ENCODE data around the gene PRODH2.
A peak's percentile ranks its signal among the peaks of the same experiment; 100 is the strongest.

PRODH2 gene

DNA sequence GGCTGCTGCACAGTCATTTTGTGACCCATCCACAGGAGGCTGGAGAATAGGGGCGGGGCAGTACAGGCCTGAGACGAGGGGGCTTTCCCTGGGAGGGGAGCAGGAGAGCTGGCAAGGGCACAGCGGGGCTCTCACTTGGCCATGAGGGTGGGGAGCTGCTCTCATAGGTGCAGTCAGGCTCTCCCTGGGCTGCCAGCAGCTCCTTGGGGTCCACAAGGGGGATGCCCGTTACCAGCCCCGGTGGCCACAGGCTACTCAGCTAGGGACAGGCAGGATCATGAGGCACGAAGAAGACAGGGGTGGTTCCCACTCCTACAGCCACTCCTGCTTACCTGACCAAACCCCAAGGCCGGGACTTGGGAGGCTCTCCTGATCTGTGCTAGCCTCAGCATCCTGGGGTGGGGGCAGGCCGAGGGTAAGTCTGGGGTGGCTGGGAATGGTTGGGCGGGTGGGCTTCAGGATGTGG lies 20.8 kb downstream of the PRODH2 start:
- Histone ChIP-seq H3K27me3 (ENCODE audit: control insufficient read depth, insufficient read depth, low read length) (peaks cover 13% of the 10 kb centered on the region), H3K9me3 (ENCODE audit: control insufficient read depth, insufficient read depth, low read length) (no peaks in the 10 kb centered on the region), H3K36me3 (ENCODE audit: control insufficient read depth, insufficient read depth, low read length) (no peaks in the 10 kb centered on the region), H3K9ac (ENCODE audit: low read depth, low read length) (no peak overlapping the region), H3K4me1 (ENCODE audit: control insufficient read depth, insufficient read depth, low read length) (no peaks in the 10 kb centered on the region), H3K4me3 (ENCODE audit: low read depth, low read length) (no peak overlapping the region)

DNA sequence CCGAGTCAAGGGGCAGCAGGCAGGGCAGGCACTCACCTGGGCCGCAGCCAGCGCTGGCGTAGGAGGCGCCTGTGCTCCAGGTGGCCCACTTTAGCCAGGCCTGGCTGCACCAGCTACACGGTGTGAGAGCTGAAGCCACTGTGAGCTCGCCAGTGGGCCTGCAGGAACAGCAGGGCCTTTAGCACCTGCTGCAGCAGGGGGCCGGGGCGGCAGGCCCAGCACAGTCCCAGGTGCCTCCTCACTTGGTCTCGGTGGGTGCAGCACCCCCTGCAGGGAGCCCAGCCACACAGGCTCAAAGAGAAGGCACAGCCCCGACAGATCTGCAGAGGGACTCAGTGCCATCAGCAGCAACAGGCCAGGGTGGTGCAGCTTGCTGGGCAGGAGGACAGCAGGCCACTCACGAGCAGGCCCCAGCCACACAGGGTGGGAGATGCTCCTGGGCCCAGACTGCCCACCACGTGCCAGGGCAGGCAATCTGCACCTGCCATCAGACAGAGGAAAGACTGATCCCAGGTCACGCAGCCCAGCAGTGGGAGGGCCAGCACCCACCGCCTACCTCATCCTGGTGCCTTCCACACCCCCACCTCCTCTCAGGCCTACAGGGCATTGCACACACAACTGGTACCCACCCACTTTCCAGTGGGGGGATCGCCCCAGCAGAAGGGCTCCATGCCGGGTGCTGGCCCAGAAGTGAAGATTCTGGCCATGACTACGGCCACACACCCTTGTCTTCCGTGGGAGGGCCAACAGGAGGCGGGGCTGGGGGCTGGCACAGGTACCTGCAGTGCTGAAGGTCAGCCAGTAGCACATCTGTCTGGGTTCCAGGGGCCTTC lies 21.4 kb downstream of the PRODH2 start:
- Histone ChIP-seq H3K27me3 (ENCODE audit: control insufficient read depth, insufficient read depth, low read length) (peaks cover 6% of the 10 kb centered on the region), H3K9me3 (ENCODE audit: control insufficient read depth, insufficient read depth, low read length) (no peaks in the 10 kb centered on the region), H3K4me1 (ENCODE audit: control insufficient read depth, insufficient read depth, low read length) (no peaks in the 10 kb centered on the region), H3K9ac (ENCODE audit: low read depth, low read length) (no peak overlapping the region), H3K36me3 (ENCODE audit: control insufficient read depth, insufficient read depth, low read length) (no peaks in the 10 kb centered on the region), H3K4me3 (ENCODE audit: low read depth, low read length) (no peak overlapping the region)

DNA sequence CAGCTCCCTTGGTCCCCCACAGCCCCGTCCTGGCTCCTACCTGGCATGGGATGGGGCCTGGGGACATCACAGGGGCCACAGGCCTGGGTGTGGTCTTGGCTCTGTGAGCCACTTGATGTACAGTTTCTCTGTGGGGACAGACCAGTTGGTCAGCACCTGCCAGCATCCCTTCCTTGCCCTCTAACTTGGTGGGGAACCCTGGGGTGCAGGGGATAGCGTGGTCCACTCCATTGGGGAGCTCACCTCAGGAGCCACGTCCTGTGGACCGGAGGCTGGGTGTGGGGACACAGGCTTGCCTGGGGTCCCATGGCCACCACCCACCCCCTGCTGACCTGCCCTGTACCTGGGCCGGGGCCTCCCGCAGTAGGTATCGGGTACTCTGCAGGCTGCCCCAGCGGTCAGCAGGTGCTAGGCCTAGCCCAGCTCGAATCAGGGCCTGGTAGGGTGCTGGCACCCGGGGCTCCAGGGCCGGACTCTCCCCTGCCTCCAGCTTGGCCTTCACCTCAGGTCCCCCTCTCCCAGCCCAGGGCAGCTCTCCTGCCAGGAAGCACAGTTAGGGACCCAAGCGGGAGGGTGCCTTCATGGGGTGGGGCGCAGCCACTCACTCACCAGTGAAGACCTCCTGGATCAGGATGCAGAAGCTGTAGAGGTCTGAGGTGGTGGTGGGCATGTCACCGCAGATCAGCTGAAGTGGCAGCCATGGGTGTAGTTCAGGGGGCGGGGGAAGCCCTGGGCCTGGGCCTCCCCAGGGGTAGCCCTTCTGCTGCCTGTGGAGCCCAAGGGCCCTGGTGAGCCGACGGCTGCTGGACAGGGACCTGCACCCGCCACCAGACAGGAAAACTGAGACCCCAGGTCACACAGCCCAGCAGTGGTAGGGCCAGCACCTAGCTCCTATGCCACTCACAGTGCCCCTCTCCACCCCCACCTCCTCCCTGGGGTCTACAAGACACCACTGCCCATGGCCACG lies 22.4 kb downstream of the PRODH2 start:
- H3K4me1 ChIP-seq (ENCODE audit: control insufficient read depth, insufficient read depth, low read length) = no peaks in the 10 kb centered on the region
- H3K9ac ChIP-seq (ENCODE audit: low read depth, low read length) = no peak overlapping the region
- H3K36me3 ChIP-seq (ENCODE audit: control insufficient read depth, insufficient read depth, low read length) = no peaks in the 10 kb centered on the region
- H3K27me3 ChIP-seq (ENCODE audit: control insufficient read depth, insufficient read depth, low read length) = no peaks in the 10 kb centered on the region
- H3K4me3 ChIP-seq (ENCODE audit: low read depth, low read length) = no peak overlapping the region
- no peaks in the 10 kb centered on the region for H3K9me3 ChIP-seq (ENCODE audit: control insufficient read depth, insufficient read depth, low read length)

DNA sequence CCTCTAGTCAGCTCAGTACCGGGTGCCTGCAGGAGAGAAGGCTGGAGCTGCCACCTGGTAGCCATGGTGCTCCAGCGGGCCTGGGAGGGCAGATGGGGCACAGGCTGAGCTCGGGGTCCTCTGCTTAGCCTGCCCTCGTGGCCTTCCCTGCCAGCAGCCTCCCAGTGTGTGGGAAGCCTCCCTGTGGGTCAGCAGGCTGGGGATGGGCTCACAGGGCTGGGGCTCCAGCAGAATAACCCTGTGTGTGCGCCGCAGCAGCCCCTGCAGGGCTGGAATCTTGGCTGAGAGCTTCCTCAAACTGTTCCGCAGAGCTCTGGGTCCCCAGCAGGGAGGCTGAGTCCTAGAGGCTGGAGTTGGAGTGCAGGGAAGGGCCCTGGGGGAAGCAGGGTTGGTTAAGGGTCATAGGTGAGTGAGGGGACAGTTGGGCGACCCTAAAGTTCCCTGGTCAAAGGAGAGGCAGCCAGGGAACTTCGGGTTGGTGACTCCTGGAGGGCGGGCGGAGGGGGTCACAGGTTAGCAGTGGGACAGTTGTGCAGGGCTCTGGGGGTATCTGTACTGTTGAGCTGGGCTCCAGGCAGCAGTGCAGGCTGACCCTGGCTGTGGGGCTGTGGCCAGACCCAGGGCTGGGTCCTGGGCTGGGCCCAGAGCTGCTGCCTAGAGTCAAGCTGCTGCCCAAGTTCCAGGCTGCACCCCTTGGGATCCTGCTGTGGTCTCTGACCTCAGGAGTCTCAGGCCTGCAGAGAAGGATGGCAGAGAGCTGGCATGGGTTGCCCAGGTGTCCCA lies 23.3 kb downstream of the PRODH2 start:
- Histone ChIP-seq H3K27me3 (ENCODE audit: control insufficient read depth, insufficient read depth, low read length) (no peaks in the 10 kb centered on the region), H3K4me1 (ENCODE audit: control insufficient read depth, insufficient read depth, low read length) (no peaks in the 10 kb centered on the region), H3K9me3 (ENCODE audit: control insufficient read depth, insufficient read depth, low read length) (no peaks in the 10 kb centered on the region), H3K4me3 (ENCODE audit: low read depth, low read length) (no peak overlapping the region), H3K36me3 (ENCODE audit: control insufficient read depth, insufficient read depth, low read length) (no peaks in the 10 kb centered on the region), H3K9ac (ENCODE audit: low read depth, low read length) (no peak overlapping the region)

DNA sequence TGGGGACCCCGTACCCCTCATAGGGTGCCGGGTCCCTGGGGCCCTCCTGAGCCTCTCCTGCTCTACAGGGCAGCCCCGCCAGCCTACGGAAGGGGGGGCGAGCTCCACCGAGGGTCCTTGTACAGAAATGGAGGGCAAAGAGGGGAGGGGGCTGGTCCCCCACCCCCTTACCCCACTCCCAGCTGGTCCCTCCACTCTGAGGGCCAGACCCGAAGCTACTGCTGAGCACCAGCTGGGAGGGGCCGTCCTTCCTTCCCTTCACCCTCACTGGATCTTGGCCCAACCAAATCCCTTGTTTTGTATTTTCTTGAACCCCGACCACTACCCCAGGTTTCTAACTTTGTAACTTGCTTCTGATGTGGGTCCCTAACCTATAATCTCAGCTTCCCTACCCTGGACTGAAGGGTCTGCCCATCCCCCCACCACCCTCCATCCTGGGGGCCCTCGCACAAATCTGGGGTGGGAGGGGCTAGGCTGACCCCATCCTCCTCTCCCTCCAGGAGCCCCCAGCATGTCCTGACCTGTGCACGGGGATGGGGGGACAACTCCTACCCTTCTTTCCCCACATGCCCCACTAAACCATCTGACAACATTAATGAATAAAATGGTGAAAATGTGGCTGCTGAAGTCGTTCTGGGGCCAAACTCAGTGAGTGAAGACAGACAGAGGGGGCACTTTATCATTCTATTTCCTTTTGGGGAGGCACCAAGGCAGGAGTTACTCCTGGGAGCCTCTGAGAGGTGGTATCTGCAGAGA lies 24.3 kb downstream of the PRODH2 start:
- H3K4me1 ChIP-seq (ENCODE audit: control insufficient read depth, insufficient read depth, low read length) = no peaks in the 10 kb centered on the region
- no peaks in the 10 kb centered on the region for H3K36me3 ChIP-seq (ENCODE audit: control insufficient read depth, insufficient read depth, low read length)
- no peaks in the 10 kb centered on the region for H3K9me3 ChIP-seq (ENCODE audit: control insufficient read depth, insufficient read depth, low read length)
- no peak overlapping the region for H3K9ac ChIP-seq (ENCODE audit: low read depth, low read length)
- no peaks in the 10 kb centered on the region for H3K27me3 ChIP-seq (ENCODE audit: control insufficient read depth, insufficient read depth, low read length)
- no peak overlapping the region for H3K4me3 ChIP-seq (ENCODE audit: low read depth, low read length)

DNA sequence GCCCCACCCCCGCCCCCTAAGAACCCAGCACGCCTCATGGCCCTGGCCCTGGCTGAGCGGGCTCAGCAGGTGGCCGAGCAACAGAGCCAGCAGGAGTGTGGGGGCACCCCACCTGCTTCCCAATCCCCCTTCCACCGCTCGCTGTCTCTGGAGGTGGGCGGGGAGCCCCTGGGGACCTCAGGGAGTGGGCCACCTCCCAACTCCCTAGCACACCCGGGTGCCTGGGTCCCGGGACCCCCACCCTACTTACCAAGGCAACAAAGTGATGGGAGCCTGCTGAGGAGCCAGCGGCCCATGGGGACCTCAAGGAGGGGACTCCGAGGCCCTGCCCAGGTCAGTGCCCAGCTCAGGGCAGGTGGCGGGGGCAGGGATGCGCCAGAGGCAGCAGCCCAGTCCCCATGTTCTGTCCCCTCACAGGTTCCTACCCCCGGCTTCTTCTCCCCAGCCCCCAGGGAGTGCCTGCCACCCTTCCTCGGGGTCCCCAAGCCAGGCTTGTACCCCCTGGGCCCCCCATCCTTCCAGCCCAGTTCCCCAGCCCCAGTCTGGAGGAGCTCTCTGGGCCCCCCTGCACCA lies 25.3 kb downstream of the PRODH2 start:
- Histone ChIP-seq H3K27me3 (ENCODE audit: control insufficient read depth, insufficient read depth, low read length) (no peaks in the 10 kb centered on the region), H3K4me1 (ENCODE audit: control insufficient read depth, insufficient read depth, low read length) (no peaks in the 10 kb centered on the region), H3K9ac (ENCODE audit: low read depth, low read length) (no peak overlapping the region), H3K36me3 (ENCODE audit: control insufficient read depth, insufficient read depth, low read length) (no peaks in the 10 kb centered on the region), H3K4me3 (ENCODE audit: low read depth, low read length) (no peak overlapping the region), H3K9me3 (ENCODE audit: control insufficient read depth, insufficient read depth, low read length) (no peaks in the 10 kb centered on the region)

DNA sequence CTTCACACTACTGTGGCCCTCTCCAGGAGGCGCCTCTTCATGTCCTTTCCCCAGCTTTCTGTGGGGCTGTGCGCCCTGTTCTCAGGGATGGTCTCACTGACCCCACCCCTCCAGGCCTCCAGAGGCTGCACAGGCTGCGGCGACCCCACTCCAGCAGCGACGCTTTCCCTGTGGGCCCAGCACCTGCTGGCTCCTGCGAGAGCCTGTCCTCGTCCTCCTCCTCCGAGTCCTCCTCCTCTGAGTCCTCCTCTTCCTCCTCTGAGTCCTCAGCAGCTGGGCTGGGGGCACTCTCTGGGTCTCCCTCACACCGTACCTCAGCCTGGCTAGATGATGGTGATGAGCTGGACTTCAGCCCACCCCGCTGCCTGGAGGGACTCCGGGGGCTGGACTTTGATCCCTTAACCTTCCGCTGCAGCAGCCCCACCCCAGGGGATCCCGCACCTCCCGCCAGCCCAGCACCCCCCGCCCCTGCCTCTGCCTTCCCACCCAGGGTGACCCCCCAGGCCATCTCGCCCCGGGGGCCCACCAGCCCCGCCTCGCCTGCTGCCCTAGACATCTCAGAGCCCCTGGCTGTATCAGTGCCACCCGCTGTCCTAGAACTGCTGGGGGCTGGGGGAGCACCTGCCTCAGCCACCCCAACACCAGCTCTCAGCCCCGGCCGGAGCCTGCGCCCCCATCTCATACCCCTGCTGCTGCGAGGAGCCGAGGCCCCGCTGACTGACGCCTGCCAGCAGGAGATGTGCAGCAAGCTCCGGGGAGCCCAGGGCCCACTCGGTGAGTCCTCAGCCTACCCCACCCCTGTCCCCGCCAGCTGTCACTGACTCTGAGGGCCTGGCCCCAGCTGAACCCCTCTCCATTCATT lies 26.1 kb downstream of the PRODH2 start:
- H3K4me1 ChIP-seq (ENCODE audit: control insufficient read depth, insufficient read depth, low read length) = peaks cover under 1% of the 10 kb centered on the region
- H3K27me3 ChIP-seq (ENCODE audit: control insufficient read depth, insufficient read depth, low read length) = no peaks in the 10 kb centered on the region

DNA sequence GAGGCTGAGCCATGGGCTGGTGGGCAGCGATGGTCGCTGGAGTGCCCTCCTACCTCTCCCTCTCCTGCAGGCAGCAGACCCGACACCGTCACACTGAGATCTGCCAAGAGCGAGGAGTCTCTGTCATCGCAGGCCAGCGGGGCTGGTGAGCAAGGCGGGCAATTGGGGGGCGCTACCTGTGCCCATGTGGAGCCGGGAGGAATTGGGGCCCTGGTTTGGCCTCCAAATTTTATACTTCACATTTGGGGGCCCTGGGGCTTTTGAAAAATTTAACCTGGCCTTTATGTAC lies 27.4 kb downstream of the PRODH2 start:
- Histone ChIP-seq H3K9ac (ENCODE audit: low read depth, low read length) (no peak overlapping the region), H3K9me3 (ENCODE audit: control insufficient read depth, insufficient read depth, low read length) (no peaks in the 10 kb centered on the region), H3K4me3 (ENCODE audit: low read depth, low read length) (peak overlapping the region; percentile 62), H3K27me3 (ENCODE audit: control insufficient read depth, insufficient read depth, low read length) (no peaks in the 10 kb centered on the region), H3K36me3 (ENCODE audit: control insufficient read depth, insufficient read depth, low read length) (no peaks in the 10 kb centered on the region), H3K4me1 (ENCODE audit: control insufficient read depth, insufficient read depth, low read length) (peaks cover 2% of the 10 kb centered on the region)

More for the DNA sequence above, 26.1 kb downstream of the PRODH2 start:
- H3K4me3 ChIP-seq (ENCODE audit: low read depth, low read length) = no peak overlapping the region
- no peak overlapping the region for H3K9ac ChIP-seq (ENCODE audit: low read depth, low read length)
- no peaks in the 10 kb centered on the region for H3K36me3 ChIP-seq (ENCODE audit: control insufficient read depth, insufficient read depth, low read length)
- H3K9me3 ChIP-seq (ENCODE audit: control insufficient read depth, insufficient read depth, low read length) = no peaks in the 10 kb centered on the region

DNA sequence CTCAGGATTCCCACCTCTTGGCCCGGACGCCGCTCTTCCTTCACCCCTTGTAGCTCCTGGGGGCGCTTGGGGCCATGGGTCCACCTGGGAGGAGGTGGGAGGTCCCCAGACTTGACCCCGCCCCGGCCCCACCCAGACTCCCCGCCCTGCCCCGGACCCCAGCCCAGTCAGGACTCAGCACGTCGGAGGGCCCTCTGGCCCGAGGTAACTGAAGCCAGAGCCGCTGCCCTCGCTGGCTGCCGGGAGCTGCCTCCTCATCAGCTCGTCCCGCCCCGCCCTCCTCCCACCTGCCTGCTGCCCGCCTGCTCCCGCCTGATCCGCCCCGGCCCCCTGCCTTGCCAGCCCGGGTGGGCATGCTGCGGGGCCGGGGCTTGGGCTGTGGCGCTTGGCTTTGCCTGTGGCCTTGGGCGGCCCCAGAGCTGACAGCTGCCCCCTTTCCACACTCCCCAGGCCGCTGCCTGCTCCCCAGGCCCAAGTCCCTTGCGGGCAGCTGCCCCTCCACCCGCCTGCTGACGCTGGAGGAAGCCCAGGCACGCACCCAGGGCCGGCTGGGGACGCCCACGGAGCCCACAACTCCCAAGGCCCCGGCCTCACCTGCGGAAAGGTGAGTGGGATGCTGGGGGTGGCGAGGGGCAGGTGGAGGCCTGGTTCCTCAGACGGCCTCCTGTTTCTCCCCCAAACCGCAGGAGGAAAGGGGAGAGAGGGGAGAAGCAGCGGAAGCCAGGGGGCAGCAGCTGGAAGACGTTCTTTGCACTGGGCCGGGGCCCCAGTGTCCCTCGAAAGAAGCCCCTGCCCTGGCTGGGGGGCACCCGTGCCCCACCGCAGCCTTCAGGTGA lies 27.9 kb downstream of the PRODH2 start:
- no peaks in the 10 kb centered on the region for H3K36me3 ChIP-seq (ENCODE audit: control insufficient read depth, insufficient read depth, low read length)
- H3K4me1 ChIP-seq (ENCODE audit: control insufficient read depth, insufficient read depth, low read length) = peaks cover 2% of the 10 kb centered on the region

More for the DNA sequence above, 27.9 kb downstream of the PRODH2 start:
- H3K4me3 ChIP-seq (ENCODE audit: low read depth, low read length) = peak overlapping the region; percentile 68
- H3K27me3 ChIP-seq (ENCODE audit: control insufficient read depth, insufficient read depth, low read length) = no peaks in the 10 kb centered on the region
- H3K9me3 ChIP-seq (ENCODE audit: control insufficient read depth, insufficient read depth, low read length) = no peaks in the 10 kb centered on the region
- H3K9ac ChIP-seq (ENCODE audit: low read depth, low read length) = peak overlapping the region; percentile 47
